Smooth muscle cell (in vitro differentiated cells): ENCODE measurements around the gene PBX2. TPM values are rescaled to one million over a fixed set of nuclear protein-coding genes. Genes with fewer than 3 reads are reported as not detected.

Experiments used
- DNase-seq: peaks from one replicate; lab custom pipeline; 2025; ENCODE audit not compliant: unreplicated experiment; lab: John Stamatoyannopoulos, UW
- H2AFZ ChIP-seq: fragments of 200-600 bp; sonication (generic); 2 replicates; pipeline ENCODE4 v1.6.0; 2016; ENCODE audit warnings: antibody characterized with exemption, low read depth, mild to moderate bottlenecking
- H3F3A ChIP-seq: fragments of 200-600 bp; sonication (generic); 2 replicates; pipeline ENCODE4 v1.6.0; 2017; ENCODE audit warnings: antibody characterized with exemption, low read depth
- H3K27ac ChIP-seq: fragments of 200-600 bp; sonication (generic); 2 replicates; pipeline ENCODE4 v1.5.1; 2016; ENCODE audit warnings: low read depth, mild to moderate bottlenecking
- H3K27me3 ChIP-seq: fragments of 200-600 bp; sonication (generic); 2 replicates; pipeline ENCODE4 v1.6.1; 2016; ENCODE audit warnings: low read depth, mild to moderate bottlenecking
- H3K36me3 ChIP-seq: fragments of 200-600 bp; sonication (generic); 2 replicates; pipeline ENCODE4 v1.5.1; 2016; ENCODE audit warnings: low read depth
- H3K4me1 ChIP-seq: fragments of 200-600 bp; sonication (generic); 2 replicates; pipeline ENCODE4 v1.5.1; 2016; ENCODE audit warnings: low read depth
- H3K4me2 ChIP-seq: fragments of 200-600 bp; sonication (generic); 2 replicates; pipeline ENCODE4 v1.6.0; 2016; ENCODE audit warnings: mild to moderate bottlenecking
- H3K4me3 ChIP-seq: fragments of 200-600 bp; sonication (generic); 2 replicates; pipeline ENCODE4 v1.5.1; 2016; ENCODE audit warnings: mild to moderate bottlenecking
- H3K79me2 ChIP-seq: fragments of 200-600 bp; sonication (generic); 2 replicates; pipeline ENCODE4 v1.6.0; 2016; ENCODE audit warnings: low read depth, mild to moderate bottlenecking
- H3K9ac ChIP-seq: fragments of 200-600 bp; sonication (generic); 2 replicates; pipeline ENCODE4 v1.6.0; 2016; ENCODE audit warnings: low read depth
- H3K9me3 ChIP-seq: fragments of 200-600 bp; sonication (generic); replicated peaks from 2 replicates; pipeline ENCODE4 v1.5.1; 2016; ENCODE audit warnings: low read depth
- H4K20me1 ChIP-seq: fragments of 200-600 bp; sonication (generic); 2 replicates; pipeline ENCODE4 v1.6.0; 2016; ENCODE audit warnings: low read depth
- CTCF ChIP-seq: fragments of 200-600 bp; sonication (generic); IDR thresholded peaks from 2 replicates; pipeline ENCODE4 v1.5.1; 2017; ENCODE audit warnings: borderline replicate concordance, mild to moderate bottlenecking, antibody characterized with exemption; ENCODE audit not compliant: insufficient read depth, poor library complexity, severe bottlenecking
- WGBS: methylation state at CpG from one replicate; pipeline ENCODE4 v1.1.7; 2016; ENCODE audit warnings: low lambda C conversion rate; 5-methylcytosine and 5-hydroxymethylcytosine counted together
- polyA plus RNA-seq: library from polyadenylated mRNA; unstranded; fragments of >200 nt; fragmentation: Nextera tagmentation; extraction: Ambion mirVana; gene quantifications from 2 replicates; pipeline ENCODE4 v1.2.1, GENCODE V29; 2016
- total RNA-seq: library from RNA; depleted of rRNA; stranded (reverse); fragments of >200 nt; gene quantifications from 2 replicates; pipeline ENCODE4 v1.2.3, GENCODE V29; 2014

Gene PBX2, protein sequence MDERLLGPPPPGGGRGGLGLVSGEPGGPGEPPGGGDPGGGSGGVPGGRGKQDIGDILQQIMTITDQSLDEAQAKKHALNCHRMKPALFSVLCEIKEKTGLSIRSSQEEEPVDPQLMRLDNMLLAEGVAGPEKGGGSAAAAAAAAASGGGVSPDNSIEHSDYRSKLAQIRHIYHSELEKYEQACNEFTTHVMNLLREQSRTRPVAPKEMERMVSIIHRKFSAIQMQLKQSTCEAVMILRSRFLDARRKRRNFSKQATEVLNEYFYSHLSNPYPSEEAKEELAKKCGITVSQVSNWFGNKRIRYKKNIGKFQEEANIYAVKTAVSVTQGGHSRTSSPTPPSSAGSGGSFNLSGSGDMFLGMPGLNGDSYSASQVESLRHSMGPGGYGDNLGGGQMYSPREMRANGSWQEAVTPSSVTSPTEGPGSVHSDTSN
- total RNA-seq (33.2 and 43.6 TPM in 2 replicates), polyA plus RNA-seq (11.6 and 14.0 TPM in 2 replicates)

- Histone ChIP-seq H3F3A (peaks cover 37% of the 10 kb centered on the region), H4K20me1 (no peaks in the 10 kb centered on the region), H3K9ac (peak within 1 kb of the TSS; percentile 92), H2AFZ (no peak within 1 kb of the TSS), H3K4me2 (peak within 1 kb of the TSS; percentile 96), H3K27ac (peak within 1 kb of the TSS; percentile 96), H3K36me3 (no peaks in the 10 kb centered on the region), H3K4me3 (peak within 1 kb of the TSS; percentile 86), H3K9me3 (no peaks in the 10 kb centered on the region), H3K4me1 (peaks cover 43% of the 10 kb centered on the region), H3K79me2 (peaks cover 17% of the 10 kb centered on the region), H3K27me3 (no peaks in the 10 kb centered on the region)
- 8% methylated on average over 12 of the region's 23 CpGs for WGBS
- no peak for TF ChIP-seq CTCF
- peak; percentile 63 for DNase-seq
These were observed at the start of gene PBX2 for GRCh38 chr6:32190054-32190851. PBX2 (minus strand) TSS chr6:32190202; CDS start chr6:32189915, 287 bp downstream.

GRCh38 chr6:32239462-32239861, 49.5 kb upstream of the PBX2 start:
- Histone ChIP-seq H3K4me3 (no peak overlapping the region), H3K4me1 (no peaks in the 10 kb centered on the region), H4K20me1 (no peaks in the 10 kb centered on the region), H3K36me3 (no peaks in the 10 kb centered on the region), H3K9me3 (no peaks in the 10 kb centered on the region), H3K9ac (no peak overlapping the region), H3K4me2 (no peak overlapping the region), H2AFZ (no peak overlapping the region), H3K79me2 (no peaks in the 10 kb centered on the region), H3K27ac (no peak overlapping the region), H3F3A (no peaks in the 10 kb centered on the region), H3K27me3 (no peaks in the 10 kb centered on the region)
- WGBS: 88% methylated on average over 2 of the region's 2 CpGs
- DNase-seq: no peak
- no peak for TF ChIP-seq CTCF

DNA sequence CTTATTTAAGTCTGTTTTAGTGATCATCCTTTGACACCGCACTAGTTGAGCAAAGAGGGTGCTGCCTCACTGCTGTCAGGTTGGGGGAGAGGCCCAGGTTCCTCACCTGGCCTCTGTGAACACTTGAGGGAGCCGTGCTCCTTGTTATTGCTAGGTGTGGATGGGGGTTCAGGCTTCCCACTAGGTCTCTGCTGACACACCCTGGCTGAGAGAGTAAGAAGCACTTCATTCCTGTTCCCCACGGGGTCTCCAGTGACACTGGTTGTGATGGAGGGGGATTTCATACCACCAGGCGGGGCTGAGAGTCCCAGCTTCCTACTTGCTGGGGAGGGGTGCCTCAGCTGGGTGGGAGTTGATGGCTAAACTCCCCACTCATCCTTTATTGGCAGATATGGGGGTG, 44.9 kb upstream of the PBX2 start:
- Histone ChIP-seq H3K36me3 (no peaks in the 10 kb centered on the region), H2AFZ (no peak overlapping the region), H3K4me2 (no peak overlapping the region), H3K27ac (no peak overlapping the region), H3K4me1 (no peaks in the 10 kb centered on the region), H3K27me3 (no peaks in the 10 kb centered on the region), H4K20me1 (no peaks in the 10 kb centered on the region), H3K9me3 (no peaks in the 10 kb centered on the region), H3F3A (no peaks in the 10 kb centered on the region), H3K79me2 (no peaks in the 10 kb centered on the region), H3K4me3 (no peak overlapping the region), H3K9ac (no peak overlapping the region)
- WGBS: 73% methylated on average over 4 of the region's 4 CpGs
- DNase-seq: no peak
- TF ChIP-seq CTCF: no peak
